ENCODE measurements around the gene OR6C65.
"Not testable (repeated sequence)": the region's sequence is repeated elsewhere in the genome, so short reads cannot be mapped to it uniquely, and the experiment has no call there.

OR6C65 gene

DNA sequence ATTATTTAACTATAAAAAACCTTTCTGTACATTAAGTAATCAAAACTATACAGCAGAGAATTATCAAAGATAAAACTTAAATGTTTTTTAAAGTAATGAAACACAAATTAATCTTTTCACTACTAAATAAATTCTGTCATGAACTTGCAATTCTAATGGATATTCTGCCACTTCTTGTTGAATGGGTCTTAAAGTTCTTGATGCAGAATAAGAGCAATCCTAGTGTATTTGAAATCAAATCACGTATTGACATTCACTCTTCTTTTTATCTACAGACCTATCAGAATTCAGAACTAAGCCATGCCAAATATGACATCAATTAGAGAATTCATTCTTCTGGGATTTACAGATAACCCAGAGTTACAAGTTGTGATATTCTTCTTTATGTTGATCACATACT, at the start of gene OR6C65:
Gene OR6C65, plus strand, starts transcription at position 301 of the 400 bp plus-strand sequence. Its CDS starts 0 bp downstream, at position 301.
- DNase-seq = no peak

DNA sequence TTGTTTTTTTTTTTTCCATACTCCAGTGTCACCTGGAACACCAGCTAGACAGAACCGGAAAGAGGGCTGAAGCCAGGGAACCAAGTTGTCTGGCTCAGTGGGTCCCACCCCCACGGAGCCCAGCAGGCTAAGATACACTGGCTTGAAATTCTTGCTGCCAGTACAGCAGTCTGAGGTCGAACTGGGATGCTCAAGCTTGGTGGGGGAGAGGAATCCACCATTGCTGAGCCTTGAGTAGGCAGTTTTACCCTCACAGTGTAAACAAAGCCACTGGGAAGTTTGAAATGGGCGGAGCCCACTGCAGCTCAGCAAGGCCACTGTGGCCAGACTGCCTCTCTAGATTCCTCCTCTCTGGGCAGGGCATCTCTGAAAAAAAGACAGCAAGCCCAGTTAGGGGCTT, 45.0 kb upstream of the OR6C65 start:
- DNase-seq = not testable (repeated sequence)

DNA sequence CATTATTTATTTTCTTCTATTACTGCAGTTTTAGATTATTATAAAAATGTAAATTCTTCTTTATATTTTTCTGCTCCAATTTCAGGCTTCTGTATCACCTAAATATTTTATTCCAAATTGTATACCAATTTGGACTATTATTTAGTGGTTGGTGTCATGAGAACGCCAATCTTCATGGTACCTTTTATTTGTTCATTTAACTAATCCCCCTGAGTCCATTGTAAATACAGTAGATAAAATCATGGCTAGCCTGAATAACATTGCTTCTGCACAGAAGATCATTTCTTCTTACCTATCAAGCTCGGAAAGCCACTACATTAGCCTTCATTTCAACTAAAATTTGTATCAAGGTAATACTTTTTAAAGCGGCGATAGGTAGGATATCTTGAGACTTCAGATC, 37.7 kb upstream of the OR6C65 start, which contains the start of gene OR6C75:
Gene OR6C75, plus strand, starts transcription at position 301 of the 400 bp plus-strand sequence. CDS start 2,136 bp downstream, outside the sequence.
- DNase-seq = no peak

DNA sequence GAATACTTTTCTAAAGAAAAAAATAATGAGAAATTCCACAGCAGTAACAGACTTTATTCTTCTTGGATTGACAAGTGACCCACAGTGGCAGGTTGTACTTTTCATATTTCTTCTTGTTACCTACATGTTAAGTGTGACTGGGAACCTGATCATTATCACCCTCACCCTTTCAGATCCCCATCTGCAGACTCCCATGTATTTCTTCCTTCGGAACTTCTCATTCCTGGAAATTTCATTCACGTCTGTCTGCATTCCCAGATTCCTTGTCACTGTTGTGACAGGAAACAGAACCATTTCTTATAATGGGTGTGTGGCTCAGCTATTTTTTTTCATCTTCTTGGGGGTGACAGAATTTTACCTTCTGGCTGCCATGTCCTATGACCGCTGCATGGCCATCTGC, 35.2 kb upstream of the OR6C65 start:
- no peak for DNase-seq

DNA sequence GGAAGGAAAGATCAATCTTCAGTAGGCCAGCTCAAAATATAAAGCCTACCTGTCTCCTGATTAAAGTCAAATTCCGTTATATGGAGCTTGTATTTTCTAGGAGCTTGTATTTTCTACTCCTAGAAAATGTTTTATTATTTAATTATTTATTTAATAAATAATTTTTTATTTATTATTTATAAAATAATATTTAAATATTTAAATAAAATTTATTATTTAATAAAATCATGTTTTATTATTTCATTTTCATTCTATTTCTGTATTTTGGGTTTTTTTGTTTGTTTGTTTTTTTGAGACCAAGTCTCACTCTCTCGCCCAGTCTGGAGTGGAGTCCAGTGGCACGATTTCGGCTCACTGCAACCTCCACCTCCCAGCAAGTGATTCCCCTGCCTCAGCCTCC, 27.8 kb upstream of the OR6C65 start:
- DNase-seq = no peak

DNA sequence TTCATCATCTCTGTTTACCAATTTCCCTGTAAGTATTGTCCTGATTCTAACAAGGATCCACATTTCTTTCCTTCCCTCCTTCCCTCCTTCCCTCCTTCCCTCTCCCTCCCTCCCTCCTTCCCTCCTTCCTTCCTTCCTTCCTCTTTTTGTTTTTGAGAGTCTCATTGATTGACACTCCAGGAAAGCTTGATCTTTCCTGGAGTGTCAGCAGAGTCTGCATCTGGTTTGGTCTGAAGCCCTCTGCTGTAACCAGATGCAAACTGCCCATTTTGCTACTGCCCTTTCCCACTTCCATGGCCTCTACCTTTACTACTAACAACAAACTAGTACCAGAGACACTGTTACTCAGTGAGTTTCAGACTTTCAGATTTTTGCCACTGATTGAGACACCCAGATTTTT, 14.4 kb upstream of the OR6C65 start:
- no peak for DNase-seq

DNA sequence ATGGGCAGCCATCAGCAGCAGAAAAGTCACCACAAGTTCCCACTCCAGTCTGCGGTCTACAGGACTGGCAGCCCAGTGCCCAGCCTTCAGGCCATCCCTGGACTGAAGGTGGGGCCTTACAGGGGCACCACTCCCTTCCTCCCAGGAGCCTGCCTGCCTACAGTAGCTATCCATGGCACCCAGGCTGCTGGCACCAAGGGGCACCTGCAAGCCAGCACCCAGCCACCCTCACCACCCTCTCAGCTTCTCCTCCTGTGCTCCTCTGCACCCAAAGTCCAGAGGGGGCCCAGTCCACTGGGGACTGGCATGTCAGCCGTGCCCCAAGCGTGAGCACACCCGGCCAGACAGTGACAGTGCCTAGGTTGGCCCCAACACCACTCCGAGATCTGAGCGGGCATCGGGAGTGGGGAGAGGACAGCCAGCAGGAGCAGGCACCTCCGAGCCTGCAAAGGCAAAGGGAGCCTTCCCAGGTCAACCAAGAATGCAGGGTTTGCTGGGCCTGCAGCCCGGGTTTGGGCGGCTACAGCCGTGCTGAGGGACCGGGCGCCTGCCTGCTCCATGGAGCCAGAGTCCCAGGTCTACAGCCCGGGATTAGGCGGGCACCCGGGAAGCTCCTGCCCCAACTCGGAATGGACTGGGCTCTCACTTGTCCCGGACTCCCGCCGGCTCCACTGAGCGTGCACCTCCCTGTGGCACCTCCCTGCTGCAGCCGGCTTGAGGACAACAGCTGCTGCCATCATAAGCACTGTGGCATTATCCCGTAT, 8.1 kb upstream of the OR6C65 start:
- DNase-seq = no peak

DNA sequence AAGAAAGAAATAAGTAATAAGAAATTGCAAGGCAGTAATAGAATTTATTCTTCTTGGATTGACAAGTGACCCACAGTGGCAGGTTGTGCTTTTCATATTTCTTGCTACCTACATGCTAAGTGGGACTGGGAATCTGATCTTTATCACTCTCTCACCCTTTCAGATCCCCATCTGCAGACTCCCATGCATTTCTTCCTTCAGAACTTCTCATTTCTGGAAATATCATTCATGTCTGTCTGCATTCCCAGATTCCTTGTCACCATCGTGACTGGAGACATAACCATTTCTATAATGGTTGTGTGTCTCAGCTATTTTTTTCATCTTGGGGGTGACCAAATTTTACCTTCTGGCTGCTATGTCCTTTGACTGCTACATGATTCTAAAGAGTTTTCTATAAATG, 4.0 kb upstream of the OR6C65 start:
- DNase-seq = no peak

DNA sequence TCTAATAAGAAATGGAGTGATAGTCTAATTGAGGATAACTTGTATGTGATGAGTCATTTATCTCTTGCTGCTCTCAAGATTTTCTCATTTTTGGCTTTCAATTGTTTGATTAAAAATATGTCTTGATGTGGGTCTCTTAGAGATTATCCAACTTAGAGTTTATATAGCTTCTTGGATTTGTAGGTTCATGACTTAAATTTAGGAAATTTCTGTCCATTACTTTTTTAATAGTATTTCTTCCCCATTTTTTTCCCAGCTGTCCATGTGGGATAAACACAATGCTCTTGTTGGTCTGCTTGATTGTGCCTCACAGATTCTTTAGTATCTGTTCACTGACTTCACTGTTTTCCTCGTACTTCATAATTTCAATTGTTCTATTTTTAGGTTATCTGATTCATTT, 7.5 kb downstream of the OR6C65 start:
- no peak for DNase-seq

DNA sequence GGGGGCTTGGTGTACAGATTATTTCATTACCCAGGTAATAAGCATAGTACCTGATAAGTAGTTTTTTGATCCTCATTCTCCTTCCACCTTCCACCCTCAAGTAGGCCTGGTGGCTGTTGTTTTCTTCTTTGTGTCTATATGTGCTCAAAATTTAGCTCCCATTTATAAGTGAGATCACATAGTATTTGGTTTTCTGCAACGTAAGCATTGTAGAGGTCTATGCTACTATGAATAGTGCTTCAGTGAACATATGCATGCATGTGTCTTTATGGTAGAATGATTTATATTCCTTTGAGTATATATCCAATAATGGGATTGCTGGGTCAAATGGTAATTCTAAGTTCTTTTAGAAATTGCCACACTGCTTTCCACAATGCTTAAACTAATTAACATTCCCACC, 8.8 kb downstream of the OR6C65 start:
- DNase-seq = not testable (repeated sequence)

DNA sequence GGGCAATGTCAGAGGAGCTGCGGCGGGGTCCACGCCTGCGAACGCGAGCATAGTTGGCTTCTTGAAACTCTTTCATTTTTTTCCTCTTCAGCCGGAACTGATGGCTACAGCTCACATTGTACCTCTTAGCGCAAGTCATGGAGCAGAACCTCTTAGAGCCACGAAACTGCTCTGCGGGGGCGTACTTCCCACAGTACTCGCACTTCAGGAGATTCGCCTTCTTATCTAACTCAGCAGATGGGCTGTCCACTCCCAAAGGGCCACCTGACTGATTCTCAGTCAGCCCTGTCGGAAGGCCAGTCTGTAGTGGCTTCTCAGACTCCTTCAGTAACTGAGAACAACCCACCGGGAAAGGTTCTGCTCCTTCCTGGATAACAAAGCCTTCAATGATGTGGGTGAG, 11.8 kb downstream of the OR6C65 start:
- not testable (repeated sequence) for DNase-seq

DNA sequence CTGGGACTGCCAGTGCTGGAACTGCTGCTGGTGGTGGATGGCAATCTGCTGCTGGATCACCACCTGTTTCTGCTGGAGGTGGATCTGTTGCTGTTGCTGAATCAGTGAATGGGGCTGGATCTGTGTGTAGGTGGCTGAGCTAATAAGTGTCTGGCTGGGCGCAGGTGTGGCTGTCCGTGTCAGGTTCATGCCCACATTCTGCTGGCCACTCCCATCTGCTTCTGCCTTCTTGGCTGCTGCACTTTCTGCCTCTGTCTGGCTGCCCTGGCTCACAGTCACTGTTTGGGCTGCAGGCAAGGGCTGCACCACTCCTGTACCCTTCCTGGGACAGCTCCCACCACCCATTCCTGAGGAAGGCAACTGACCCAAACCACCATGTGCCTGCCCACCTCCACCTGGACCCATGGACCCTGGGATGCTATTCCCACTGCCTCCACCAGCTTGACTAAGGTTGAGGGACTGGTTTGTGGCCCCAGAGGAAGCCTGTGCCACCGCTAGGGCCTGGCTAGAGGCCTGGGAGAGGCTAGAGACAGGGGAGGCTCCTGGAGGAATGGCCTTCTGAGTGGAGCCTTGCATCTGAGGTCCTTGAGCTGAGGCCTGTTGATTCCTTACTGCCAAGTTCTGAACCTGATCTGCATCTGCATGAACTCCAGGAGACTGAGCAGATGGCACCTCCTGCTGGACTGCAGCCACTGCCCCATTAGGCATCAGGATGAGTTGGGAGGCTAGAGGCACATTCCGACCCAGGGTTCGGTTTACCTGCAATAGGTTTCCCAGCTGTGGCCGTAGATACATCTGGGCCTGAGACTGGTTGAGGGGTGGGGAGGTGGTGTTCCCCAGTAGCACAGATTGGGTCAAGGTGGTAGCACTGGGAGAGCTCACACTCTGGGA, 13.4 kb downstream of the OR6C65 start:
- not testable (repeated sequence) for DNase-seq

DNA sequence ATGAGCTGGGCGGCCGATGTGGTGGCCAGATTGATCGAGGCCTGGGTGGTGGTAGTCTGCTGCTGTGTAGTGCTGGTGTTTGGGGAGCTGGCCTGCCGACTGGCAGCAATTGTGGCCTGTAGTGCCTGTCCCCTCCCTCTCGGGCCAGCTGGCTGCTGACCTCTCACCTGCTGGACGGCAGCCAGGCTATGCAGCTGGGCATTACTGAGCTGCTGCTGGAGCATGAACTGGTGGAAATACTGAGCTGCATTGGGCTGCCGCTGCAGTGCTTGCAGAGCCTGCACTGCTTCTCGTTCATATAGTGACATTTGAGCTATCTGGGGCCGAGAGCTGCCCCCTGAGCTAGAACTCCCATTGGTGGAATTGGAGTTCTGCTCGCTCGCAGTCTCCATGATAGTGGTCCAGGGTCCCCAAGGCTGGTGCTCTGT, 14.1 kb downstream of the OR6C65 start:
- not testable (repeated sequence) for DNase-seq

DNA sequence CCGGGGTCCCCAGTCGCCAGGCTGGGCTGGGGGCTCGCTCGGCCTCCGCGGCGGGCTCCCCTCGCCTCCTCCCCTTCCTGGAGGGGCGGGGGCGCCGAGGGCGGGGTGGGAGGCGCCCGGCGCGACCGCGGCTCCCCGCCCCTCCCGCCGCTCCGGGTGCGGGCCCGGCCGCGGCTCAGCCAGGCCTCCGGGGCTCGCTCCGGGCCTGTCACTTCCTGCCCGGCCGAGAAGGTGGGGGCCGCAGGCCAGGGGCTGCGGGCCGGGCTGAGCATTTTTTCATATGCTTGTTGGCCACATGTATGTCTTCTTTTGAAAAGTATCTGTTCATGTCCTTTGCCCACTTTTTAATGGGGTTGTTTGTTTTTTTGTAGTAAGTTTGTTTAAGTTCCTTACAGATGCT, 14.6 kb downstream of the OR6C65 start:
- not testable (repeated sequence) for DNase-seq

DNA sequence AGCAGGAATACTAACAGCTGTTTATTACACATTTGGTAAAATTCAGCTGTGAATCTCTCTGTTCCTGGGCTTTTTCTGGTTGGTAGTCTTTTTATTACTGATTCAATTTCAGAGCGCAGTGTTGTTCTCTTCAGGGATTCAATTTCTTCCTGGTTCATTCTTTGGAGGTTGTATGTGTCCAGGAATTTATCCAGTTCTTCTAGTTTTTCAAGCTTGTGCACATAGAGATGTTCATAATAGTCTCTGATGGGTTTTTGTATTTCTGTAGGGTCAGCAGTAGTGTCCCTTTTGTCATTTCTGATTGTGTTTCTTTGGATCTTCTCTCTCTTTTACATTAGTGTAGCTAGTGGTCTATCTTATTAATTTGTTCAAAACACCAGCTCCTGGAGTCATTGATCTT, 16.6 kb downstream of the OR6C65 start:
- DNase-seq = no peak

DNA sequence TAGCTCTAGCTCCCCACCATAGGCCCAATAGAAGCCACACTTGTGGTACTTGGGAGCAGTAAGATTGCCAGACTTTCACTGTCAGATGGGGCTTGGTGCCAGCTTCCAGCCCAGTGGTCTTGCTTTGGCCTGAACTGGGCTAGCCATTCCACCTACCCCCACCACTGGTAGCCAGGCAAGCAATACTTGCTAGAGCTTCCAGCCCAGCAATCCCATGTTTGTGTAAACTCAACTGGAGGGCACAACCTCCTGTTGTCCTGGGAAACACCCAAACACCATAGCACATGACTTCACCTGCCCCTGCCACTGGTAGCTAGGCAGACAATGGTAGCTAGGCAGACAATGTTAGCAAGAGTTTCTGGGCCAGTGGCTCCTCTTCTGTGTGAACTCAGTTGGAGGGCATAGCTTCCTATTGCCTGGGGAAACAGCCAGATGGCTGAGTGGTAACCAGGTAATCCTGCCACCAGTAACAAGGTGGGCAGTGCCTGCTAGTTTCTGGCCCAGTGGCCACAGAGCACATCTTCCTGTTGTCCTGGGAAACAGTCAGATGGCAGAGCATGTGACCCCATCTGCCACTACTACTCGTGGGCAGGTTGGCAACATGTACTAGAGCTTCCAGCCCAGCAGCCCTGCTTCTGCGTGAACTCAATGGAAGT, 20.1 kb downstream of the OR6C65 start:
- DNase-seq = no peak

DNA sequence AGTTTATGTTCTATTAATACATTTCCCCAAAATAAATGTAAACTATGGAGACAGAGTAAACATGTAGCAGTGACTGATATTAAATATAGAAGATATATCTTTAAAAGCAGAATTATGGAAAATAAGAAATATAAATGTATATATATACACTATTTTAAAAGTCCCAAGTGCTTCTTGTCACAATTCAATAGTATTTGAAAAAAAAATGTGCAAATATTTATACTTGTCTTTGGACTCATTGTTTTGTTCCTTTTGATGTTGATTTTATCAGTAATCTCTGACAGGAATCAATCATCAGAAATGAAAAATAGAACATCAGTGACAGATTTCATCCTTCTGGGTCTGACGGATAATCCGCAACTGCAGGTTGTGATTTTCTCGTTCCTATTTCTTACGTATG, 25.6 kb downstream of the OR6C65 start, which contains the start of gene OR6C76:
Gene OR6C76, plus strand, starts transcription at position 301 of the 400 bp plus-strand sequence. Its CDS starts 0 bp downstream, at position 301.
- no peak for DNase-seq

DNA sequence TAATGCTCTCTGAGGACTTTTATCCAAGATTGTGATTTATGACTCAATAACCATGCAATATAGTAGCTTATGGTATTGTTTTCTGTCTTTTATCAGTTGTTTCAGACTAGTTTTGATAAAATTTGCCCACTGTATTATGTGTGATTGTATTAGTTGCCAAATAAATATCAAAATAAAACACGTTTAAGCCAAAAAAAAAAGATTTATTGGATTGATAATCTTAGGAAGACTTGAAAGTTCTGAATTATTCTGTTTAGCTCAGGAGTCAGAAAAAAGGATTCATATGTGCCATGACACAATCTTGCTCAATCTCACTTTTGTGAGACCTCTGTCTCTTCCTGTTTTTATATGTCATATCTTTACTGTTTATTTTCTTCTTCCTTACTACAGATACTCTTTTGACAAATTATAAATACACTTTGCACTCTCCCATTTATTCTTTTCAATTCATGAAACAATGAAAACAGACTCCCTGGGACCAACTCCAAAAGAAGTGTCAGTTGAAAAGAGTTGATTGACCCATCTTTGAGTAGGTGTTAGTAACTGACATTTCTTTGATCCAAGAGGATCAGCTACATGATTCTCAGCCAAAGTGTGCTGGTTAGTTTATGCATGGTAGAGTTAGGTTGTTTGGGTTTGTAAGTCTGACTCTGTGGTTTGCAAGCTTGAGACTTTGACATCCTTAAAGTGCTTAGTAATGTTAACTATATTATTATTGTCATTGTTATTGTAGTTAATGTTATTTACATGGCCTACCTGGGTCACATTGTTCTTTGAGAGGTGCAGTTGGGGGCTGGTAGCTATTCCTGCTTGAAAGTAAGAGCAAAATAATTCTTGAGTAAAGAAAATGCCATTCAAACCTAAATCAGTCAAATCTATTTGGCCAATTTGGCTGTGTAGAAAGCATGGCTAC, 28.3 kb downstream of the OR6C65 start:
- no peak for DNase-seq

DNA sequence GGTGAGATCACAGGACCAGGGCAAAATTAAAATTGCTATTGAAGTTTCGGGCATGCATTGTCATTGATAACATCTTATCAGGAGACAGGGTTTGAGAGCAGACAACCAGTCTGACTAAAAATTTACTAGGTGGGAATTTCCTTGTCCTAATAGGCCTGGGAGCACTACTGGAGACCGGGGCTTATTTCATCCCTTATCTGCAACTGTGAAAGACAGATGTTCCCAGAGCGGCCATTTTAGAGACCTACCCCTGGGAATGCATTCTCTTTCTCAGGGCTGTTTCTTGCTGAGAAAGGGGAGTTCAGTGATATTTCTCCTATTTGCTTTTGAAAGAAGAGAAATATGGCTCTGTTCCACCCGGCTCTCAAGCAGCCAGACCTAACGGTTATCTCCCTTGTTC, 40.9 kb downstream of the OR6C65 start:
- not testable (repeated sequence) for DNase-seq

DNA sequence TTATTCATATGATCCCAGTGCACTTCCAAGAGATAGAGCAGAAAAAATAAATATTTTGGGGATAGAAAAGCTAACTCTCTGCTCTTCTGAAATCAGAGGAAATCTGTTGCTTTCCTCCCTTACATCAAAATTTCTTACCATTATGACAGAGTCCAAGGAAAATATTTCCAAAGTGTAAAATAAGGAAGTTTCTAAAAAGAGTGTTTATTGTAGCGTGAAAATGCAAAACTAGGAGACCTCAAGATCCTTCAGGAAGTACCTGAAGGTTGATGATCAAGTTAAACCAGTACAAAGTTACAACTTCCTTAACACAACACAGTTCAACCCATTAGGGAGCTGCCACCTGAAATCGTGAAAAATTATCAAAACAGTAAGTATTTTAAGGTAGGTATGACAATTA, 43.4 kb downstream of the OR6C65 start, which contains the start of gene OR6C2:
Gene OR6C2, plus strand, starts transcription at position 301 of the 400 bp plus-strand sequence. CDS start 8,138 bp downstream, outside the sequence.
- DNase-seq = no peak

DNA sequence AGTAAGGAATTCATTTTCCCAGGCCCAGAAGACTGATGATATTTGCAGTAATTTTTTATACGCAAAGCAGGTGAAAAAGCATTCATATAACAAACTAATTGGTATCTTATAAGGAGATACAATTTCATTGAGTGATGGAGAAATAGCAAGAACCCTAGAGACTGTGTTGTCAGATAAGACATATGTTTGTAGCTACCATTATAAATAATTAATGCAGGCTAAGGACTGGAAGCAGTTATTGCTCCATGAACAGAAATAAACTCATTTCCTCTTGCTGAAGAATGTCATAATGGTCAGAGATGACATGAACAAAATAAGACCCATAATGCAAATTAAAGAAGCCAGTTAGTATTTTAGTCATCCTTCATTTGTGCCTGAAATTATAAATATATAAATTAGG, 45.0 kb downstream of the OR6C65 start:
- DNase-seq = no peak

DNA sequence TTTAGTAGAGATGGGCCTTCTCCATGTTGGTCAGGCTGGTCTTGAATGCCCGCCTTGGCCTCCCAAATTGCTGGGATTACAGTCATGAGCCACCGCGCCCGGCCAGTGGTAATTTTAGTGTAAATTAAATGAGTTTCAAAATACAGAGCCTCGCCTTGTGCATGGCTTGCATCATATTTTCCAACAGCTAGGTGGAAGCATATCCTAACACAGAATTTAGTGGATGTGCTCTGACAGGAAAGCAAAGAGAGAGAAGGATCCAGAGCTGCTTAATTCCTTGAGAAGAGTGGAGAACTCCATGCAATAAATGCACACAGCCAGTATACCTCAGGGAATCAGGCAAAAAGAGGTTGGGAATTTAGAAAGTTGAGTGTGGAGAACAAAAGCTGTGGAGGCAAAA, 46.0 kb downstream of the OR6C65 start:
- DNase-seq = no peak

All from activated CD8-positive, alpha-beta memory T cell treated with anti-CD3 and anti-CD28 coated beads, Interleukin-2, amount 50 U/mL, for 48 hours (primary cell).